ENCODE measurements around the gene ZNF625.

- no peak for TF ChIP-seq CTCF (optimal IDR thresholded peaks at IDR 0.05 in 1 of 3, IDR thresholded peaks at IDR 0.05 in 1 of 3, conservative IDR thresholded peaks at IDR 0.05 in 1 of 3; ENCODE audit: extremely low read depth in 1 of 3, insufficient read depth in 2 of 3, low read length in 3 of 3)
- no peak for TF ChIP-seq EZH2 (IDR thresholded peaks at IDR 0.05; ENCODE audit: low read length)
These were observed 43.4 kb downstream of the ZNF625 start for GRCh38 chr19:12113121-12113520.
